ENCODE data around the gene RUNX3.

RUNX3 gene

GRCh38 chr1:24859063-24860010 is 70.7 kb downstream of the RUNX3 start:
- DNase-seq: no peak

DNA sequence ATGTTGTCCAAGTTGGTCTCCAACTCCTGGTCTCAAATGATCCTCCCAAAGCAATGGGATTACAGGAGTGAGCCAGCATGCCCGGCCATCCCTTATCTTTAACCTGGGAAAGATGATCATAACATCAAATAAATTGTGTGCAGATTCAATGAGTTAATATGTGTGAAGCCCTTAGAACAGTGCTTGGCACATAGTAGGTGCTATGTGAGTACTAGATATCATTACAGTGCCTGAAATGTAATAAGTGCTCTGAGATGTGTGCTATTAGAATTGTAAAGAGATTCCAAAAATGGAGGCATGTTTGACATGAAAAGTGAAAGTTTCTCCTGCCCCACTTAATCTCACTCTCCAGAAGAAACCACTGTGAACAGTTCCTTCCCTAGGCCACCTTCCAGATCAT is 71.8 kb downstream of the RUNX3 start:
- no peak for DNase-seq

GRCh38 chr1:24857507-24858133 is 72.5 kb downstream of the RUNX3 start:
- DNase-seq: no peak

- no peak for DNase-seq
Measured at GRCh38 chr1:24856787-24857506, 73.1 kb downstream of the RUNX3 start.

GRCh38 chr1:24855474-24855873 is 74.6 kb downstream of the RUNX3 start:
- DNase-seq: no peak

GRCh38 chr1:24853649-24854048 is 76.4 kb downstream of the RUNX3 start:
- DNase-seq: no peak

DNA sequence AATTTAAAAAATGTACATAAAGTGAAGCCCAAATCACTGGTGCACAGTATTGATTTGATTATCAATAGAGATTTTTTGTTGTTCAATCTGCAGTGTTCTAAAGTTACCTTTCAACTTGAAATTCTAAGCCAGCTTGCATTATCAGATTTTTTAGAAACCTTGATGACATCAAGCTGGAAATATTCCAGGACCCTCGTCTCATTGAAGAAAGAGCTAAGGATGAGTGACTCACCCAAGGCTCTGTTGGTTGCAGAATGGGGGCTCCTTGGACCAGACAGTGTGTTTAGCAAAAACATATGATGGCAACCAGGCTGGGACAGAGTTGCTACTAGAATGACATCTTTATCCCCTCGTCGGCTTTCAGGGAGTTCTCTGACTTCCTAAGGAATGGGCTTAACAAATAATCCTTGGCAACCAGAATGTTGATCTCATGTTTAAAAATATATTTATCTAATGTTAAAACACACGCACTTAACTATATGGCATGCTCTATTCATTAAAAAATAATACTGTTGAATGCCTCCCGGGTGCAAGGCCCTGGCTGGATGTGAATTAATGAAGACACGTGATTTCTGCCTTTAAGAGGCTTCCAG is 79.7 kb downstream of the RUNX3 start:
- no peak for DNase-seq

DNA sequence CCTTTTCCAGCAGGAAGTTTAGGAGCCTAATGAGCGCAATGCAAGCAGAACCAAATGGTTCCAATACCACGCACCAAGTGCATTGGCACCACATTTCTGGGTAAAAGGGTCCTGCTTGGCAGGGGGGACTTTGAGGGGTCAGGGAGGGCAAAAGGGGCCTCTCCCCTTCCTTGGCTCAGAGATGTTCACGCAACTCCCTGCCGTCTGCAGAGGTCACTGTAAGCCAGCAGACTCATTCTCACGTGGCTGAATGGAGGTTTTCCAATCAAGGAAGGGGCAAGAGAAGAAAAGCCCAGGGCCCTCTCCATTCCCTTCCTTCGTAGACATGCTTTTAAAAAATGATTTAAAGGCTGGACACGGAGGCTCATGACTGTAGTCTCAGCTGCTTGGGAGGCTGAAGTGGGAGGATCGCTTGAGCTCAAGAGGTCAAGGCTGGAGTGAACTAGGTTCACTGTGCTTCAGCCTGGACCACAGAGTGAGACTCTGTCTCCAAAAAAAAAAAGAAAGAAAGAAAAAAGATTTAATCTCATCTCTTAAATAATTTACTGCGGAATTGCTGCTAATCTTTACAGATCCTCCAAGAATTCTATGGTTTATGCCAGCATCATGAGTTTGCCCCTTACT is 80.3 kb downstream of the RUNX3 start:
- DNase-seq: no peak

Data from activated CD4-positive, CD25-positive, alpha-beta regulatory T cell treated with anti-CD3 and anti-CD28 coated beads, Interleukin-2, amount 50 U/mL, for 72 hours (primary cell).